ENCODE results near the gene TMPRSS5.
"Not testable (repeated sequence)": the region's sequence is repeated elsewhere in the genome, so short reads cannot be mapped to it uniquely, and the experiment has no call there.

TMPRSS5 gene

DNA sequence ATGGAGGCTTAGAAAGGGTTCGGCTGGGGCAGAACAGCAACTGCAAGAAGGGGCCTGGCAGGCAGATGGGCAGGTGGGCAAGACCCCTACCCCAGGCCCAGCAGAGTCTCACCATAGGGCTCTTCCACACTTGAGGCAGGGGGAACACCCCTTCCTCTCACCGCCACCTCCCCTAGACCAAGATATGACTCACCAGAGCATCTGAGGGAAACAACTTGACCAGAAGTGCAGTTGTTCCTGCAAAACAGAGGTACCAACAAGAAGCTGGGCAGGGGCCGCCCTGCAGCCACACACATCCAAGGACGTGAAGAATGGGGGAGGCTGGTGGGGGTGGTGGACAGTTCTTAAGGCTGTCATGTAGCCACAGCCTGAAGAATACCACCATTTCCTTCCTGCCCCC is 10.9 kb downstream of the TMPRSS5 start:
- DNase-seq, result no peak

DNA sequence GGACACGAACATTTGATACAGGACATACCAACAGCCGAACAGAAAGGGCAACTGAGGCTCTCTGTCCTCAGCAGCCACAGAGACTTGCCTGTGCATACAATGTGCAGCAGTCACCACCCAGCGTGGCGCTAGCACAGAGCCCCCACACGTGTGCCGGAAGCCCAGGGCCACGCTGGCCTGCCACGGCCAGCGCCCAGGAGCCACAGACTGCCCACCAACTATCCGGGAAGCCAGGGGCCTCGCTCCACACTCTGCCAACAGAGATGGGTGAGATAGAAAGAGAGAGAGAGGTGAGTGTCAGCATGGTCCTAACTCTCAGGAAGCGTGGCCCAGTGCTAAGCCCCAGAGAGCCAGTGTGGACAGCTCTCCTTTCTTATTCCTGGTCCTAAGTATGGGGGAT is 11.7 kb downstream of the TMPRSS5 start:
- no peak for DNase-seq

DNA sequence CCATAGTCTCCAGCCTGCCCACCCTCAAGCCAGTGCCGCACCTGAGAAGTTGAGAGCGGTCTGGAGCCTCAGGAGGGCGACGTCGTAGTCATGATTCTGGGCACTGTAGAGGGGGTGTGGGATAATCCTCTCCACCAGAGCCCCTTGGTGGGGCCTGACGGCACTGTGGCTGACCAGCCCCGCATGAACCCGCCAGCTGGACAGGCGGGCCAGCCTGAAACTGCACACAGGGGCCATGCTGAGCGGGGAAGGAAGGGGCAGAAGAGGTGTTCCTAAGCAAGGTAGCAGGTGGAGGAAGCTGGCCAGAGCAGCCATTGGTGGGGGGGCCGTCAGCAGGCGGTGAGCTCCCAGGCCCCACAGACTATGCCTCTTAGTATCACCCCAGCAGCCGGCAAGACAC is 13.1 kb downstream of the TMPRSS5 start:
- DNase-seq, result no peak

DNA sequence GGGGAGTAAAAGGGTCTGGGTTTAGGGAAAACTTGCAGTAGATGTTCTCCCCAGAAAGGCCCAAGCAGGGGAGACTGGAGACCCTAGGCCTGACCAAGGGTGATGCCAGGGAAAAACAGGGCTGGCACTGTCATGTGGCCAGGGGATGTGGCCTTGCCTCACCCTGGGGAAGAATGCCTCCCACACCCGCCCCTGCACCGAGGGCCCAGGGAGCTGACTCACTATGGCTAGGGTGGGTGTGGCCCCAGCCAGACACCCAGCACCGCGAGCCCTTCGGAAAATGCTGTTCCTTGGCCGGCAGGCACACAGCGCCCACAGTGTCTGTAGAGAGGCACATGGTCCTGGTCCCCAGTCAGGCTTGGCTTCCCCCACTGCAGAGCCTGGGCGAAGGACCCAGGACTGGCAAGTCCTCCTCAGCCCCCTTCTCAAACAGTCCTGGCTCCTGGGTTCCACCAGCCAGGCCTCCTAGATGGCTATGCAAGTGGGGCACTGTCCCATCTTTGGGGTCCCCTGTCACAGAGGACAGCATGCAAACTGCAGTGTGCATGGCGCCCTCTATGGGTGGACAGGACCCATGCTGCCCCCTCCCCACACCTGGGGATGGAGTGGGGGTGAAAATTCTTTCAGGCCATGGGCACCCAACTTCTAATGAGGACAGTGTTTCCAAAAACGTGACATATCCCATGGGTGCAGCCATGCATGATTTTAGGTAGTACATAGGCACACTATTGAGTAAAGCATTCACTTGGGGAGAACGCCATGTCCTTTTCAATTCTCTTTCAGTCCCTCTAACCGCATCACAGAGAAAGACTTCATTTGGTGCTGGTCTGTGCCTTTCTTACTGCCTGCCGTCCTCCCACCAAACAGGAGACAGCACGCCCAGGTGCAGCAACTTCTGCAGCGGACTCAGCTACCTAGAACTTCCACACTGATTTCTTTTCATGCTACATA is 15.2 kb downstream of the TMPRSS5 start:
- no peak for DNase-seq

DNA sequence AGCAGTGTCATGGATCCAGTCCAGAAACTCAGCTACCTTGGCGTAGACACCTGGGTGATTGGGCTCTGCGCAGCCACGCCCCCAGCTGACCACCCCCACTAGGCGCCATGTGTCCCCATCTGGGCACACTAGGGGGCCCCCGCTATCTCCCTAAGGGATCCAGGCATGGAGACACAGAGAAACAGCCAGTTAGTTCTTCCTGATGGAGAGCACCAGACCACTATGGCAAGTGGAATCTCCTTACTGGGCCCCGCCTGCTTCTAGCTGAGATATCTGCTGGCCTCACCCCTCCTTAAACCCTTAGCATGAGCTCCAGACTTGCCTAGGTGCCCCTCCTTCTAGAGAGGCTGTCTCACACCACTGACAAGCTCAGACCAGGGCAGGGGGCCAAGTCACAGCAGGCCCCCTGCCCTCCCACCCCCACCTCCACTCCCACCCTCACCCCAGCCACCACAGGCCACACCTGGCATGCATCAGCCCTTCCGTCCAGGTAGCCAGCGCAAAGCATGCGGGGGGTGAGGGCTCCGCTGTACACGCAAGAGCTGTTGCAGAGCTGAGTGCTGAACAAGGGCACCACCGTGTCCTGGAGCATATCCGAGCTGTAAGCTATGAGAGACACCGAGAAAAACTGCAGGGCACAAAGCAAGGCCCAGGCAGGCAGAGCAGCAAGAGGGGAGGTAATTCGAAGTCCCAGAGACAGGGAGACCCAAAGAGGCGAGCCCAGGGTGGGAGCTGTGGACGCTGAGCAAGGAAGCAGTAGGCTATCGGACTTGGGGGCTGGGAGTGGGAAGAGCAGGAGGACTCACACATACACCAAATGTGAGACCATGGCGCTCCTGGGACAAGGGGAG is 16.1 kb downstream of the TMPRSS5 start:
- DNase-seq, result no peak

DNA sequence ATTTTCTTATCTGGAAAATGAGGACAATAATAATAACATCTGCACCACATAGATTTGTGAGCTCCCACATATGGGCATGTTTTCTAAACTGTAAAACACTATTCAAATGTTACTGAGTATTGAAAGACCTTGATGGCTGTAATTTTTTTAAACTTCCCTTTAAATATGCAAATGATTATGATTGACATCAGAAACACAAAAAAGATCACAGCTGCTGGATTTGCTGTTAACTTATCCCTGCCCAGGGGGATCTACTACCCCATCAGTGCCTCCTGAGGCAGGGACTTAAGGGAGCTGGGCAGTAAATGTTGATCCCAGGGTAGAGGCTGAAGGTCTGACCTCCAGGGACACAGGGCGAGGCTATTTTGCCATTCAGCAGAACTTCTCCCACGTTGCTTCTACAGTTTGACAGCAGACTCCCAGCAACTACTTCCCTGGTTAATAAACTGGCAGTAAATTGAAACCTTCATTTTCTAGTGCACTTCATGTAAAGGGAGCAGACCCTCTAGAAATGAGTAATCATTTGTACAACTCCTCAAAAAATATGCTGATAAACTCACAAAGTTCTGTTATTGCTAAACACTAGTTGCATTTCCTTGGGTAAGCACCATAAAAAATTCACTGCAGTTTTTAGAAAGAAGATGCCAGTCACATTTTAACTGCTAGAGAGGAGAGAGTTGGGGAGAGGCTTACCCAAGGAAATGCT is 20.3 kb downstream of the TMPRSS5 start:
- DNase-seq, result no peak

DNA sequence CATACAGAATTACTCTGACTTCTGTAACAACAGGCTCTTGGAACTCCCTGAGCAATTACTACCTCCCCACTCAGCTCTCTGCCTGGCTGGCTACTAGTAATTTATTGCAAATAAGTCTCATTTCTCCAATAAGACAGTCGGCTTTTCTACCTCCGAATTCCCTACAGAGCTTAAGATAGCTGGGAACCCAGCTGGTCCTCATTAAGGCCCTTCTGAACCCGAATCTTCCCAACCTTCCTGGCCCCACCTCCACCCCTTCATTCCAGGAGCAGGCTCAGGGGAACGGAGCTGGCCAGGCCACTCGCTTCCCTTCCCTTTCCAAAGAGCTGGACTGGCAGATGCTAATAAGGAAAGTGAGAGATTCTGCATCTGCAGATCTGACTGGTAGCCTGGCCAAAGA is 21.6 kb downstream of the TMPRSS5 start:
- no peak for DNase-seq

DNA sequence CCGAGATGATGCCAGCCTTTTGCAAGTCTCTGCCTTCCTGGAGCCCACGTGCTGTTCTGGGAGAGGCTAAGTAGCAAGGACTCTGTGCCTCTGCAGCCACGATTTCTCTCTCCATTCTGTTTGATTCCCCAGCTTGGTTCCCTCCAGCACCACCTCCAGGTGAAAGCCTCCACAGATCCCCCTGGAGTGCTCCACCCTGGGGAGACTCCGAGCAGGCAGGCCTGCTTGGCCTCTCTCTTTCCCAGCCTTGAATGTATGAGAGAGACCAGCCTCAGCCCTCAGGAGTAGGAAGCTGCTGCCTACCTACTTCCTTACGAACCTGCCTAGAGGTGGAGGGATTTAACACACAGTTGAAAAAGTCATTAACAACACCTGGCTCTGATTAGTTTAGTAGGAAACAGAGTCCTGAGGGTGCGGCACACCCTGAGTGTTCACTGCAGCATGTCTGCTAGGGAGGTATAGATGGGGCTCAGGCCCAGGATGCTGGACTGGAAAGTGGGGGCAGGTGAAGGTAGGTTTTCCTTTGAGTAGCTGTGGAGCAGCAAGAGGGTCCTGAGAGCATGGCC is 22.5 kb downstream of the TMPRSS5 start:
- DNase-seq, result no peak

DNA sequence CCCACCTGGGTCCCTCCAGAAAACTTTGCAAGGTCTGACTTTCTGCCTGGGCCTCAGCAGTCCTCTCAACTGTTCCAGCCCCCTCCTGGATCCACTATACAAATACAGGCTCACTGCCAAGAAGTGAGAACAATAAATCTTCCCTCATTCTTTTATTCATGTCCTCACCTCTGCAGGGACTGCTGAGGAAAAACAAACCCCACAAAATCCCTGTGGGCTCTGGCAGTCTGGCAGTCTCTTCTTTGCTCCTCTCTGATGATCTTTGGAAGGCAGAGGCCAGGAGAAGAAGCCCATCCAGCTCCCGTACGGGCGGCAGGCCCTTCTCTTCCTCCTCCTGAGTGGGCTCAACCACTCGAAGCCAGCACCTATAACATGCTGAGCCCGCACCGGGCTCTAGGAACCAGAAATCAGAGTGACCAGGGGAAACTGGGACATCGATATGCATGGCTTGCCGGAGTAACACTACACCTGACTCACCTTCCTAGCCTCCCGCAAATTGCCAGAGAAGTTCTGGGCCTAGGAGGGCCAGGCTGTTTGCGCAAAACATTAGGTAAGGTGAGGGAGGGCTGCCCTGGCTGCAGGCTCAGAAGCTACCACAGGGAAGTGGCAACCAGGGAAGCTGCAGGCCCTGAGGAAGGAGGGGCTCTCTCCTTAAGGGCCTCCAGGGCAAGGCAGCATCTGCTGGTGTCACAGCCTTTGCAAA is 24.2 kb downstream of the TMPRSS5 start:
- no peak for DNase-seq

DNA sequence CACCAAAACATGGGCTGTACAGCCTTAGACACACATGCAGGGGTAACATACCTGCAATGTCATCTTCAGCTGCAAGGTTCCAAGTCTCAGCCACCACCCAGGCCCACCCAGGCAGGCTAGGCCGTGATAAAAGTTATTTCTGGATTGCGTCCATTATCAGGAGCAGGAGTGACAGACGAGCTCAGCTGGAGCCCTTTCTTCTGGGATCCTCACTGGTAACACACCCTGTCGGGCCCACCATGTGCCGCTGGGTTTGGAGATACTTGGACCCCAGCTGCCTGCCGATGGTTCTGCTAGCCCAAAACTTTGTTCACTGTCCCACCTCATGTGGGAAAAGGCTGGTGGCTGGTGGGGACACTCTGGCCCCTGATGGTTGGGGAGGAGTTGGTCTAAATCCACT is 24.8 kb downstream of the TMPRSS5 start:
- no peak for DNase-seq

DNA sequence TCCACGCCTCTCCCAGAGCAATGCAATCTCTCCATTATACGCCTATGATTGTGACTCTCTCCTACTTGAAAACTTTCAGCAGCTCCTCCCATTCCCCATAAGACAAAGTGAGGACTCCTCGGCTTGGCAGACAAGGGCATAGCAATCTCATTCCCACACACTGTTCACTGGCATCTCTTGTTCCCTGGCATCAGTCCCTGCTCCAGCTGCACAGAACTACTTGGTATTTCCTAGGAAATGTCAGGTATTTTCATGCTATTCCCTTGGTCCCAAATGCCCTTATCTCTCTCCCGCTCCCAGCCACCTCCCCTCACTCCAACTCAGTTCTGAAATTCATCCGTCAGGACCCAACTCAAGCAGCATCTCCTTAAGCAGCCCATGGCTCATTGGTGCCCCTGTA is 28.4 kb downstream of the TMPRSS5 start:
- no peak for DNase-seq

DNA sequence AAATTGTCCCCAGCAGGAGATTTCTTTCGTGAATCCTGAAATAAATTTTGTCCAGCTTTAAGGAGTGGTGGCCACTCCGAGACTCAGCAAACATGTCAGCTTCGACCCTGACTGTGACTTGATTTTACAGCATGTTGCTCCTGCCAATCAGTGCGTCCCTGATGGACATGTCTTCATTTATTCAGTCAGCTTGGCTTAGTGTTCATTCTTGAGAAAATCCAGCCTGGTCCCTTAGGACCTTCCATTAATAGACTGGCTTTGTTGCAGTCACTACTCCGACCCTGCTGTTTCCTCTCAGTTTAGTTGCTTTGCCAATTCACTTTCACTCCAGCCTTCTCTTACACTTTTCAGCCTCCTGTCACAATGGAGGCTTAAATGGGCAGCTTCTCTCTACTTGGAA is 30.5 kb downstream of the TMPRSS5 start:
- no peak for DNase-seq

DNA sequence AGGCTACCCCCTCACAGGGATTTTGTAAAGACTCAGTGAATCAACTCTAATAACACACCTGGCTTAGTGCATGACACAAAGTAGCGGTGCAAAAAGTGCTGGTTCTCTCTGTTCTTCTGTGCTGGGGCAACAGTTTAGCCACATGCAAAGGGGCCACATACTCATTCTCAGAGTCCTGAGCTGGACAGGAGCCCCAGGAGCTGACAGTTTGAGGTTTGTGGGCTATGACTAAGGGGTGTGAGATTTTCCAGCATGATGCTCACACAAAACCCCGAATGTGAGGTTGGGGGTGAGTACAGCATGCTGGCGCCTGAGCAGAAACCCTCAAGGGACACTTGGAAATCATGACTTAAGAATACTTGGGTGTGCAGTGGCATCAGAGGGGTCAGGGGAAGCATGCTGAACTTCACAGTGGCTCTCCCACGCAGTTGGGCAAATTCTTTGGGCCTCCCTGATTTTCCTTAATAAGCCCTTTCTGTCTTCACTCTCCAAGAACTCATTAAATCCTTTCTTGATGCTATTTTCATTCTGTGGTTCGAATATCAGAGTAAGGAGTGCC is 31.0 kb downstream of the TMPRSS5 start:
- DNase-seq, result no peak

DNA sequence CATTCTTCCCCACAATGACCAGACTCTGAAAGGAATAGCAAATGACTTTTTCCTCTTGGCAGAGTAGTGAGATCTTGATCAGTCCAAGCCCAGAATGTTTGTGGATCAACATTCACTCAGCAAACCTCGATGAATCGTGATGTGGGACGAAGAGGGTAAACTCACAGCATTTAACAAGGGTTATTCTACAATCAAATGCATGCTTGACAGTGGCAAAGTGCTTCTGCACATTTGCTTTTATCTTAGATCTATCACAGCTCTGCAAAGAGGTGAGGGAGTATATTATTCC is 31.8 kb downstream of the TMPRSS5 start:
- DNase-seq, result no peak

DNA sequence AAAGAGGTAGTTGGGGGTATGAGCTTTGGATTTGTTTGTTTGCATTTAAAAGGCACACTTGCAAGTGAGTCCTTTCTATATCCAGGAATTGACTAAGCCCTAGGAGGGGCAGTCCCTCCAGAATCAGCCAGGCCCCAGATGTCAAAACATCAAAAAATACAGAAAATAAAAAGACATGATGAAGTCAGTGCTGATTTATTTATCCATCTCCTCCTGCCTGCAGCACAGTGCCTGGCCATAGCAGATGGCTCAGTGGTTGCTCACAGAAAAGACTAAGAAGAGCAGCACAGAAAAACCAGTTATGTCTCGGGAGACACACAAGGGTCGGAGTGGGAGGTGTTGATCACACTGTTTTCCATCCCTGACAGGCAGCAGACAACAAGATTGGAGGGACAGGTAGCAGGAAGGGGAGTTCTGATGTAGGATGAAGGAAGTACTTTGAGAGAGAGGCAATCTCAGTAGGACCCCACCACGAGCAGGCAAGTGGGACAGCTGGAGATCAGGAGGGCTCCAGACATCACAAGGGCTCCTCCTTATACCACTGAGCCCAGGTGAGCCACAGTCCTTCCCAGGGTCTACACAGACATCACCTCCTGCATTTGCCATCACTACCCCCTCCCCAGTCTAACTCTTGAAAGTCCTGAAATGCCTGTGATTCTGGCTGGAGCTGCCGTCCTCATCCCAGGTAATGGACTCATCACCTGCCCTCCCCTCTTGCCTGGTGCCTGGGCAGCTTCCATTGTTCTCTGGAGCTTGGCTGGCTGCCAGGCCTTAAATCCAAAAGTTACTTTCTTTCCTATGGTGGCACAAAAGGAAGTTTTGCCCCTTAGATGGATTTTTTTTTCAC is 32.3 kb downstream of the TMPRSS5 start:
- no peak for DNase-seq

DNA sequence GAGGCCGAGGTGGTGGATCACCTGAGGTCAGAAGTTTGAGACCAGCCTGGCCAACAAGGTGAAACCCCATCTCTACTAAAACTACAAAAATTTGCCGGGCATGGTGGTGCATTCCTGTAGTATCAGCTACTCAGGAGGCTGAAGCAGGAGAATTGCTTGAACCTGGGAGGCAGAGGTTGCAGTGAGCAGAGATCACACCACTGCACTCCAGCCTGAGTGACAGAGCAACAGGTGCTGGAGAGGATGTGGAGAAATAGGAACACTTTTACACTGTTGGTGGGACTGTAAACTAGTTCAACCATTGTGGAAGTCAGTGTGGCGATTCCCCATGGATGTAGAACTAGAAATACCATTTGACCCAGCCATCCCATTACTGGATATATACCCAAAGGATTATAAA is 34.2 kb downstream of the TMPRSS5 start:
- not testable (repeated sequence) for DNase-seq

DNA sequence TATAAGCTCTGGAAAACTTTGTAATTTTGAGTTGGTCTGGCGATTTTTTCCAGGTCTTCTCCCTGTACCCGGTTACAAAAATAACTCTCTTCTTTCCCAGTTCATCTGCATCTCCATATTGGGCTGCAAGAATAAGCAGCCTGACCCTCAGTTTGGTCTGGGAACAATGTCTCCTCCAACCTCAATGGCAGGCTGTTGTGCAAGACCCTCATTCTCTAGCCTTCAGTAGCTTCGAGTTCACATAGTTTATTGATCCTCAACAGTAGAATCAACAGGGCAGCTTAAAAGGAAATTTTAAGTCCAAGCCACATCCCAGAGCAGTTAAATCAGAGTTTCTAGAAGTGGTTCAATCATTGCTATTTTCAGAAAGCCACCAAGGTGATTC is 35.3 kb downstream of the TMPRSS5 start:
- no peak for DNase-seq

DNA sequence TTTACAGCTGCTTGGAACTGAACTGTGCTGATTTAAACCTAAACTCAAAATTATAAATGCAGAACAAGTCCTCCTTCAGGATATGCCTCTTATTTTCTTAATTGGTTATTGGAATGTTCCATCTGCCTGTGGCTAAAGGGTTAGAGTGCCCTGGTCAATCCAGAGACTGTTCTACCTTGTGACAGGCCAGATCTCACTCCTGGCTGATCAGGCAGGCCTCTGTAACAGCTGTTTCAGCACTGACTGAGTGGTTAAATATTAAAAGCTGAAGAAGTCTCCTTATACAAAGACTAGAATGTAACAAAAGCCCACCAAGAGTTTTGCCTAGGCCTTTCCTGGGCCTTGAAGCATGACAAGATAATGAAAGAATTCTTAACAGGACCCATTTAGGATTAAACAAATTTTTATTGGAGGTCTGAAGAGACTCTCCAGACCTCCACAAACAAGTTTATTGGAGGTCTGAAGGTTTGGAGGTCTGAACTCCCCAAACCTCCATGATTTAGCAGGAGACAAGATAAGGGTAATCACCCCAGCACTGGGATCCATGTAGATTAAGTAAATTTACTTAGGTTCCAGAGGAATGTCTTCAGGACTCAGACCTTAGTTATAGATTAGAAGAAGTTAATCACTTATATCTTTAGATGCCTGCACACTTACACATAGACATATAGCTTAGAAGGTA is 35.8 kb downstream of the TMPRSS5 start:
- DNase-seq, result no peak

DNA sequence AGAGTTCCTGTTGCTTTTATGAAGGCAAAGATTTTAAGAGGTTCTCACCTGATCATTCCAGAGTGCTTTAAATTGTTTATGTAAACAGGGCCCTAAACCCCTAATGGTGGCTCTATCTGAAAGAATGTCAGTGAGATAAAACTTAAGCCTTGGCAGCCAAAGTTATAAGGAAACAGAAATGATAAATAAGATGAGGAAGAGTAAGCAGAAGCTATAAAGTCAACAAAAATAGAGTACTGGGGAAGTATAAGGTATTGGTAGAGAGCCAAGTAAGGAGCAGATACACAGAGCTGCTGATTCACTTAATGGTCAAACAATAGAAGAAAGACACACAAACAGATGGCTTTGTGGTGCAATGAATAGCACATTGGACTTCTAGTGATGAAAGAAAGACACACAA is 37.9 kb downstream of the TMPRSS5 start:
- no peak for DNase-seq

DNA sequence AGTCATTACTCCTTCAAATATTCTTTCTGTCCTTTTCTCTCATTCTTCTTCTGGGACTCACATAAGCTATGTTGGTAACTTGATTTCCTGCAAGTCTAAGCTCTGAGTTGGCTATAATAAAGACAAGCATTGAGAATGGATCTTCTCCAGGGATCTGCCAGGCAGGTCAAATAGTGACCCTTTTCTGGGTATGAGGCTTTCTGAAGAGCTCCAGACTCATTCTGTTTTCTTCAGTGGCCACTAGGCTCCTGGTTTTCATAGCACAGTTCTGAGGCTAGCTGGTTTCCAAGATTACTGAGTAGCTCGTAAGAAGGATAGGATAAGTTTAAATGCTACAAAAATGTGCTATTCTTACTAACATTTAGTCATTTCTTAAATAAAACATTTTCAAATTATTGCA is 38.3 kb downstream of the TMPRSS5 start:
- DNase-seq, result no peak

DNA sequence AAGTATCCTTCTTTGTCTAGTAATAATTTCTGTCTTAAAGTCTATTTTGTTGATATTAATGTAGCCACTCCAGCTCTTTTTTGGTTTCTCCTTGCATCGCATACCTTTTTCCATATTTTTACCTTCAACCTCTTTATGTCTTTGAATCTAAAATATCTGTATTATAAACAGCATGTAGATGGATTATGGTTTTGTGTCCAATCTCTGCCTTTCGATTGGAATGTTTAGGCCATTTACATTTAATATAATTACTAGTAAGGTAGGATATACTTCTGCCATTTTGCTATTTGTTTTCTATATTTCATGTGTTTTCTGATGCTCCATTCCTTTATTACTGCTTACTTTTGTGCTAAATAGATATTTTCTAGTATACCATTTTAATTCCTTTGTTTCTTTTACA is 39.5 kb downstream of the TMPRSS5 start:
- no peak for DNase-seq
